Loucy (cell line): Measurements from ENCODE around the gene CCDC93.

Source experiments
- EZH2phosphoT487 ChIP-seq: fragments of 200-600 bp; IDR thresholded peaks from 2 replicates; pipeline ENCODE4 v1.6.1; 2018; ENCODE audit warnings: antibody characterized with exemption, mild to moderate bottlenecking, moderate library complexity, borderline replicate concordance
- TF ChIP-seq, protein P1 (sequence below): fragments of 200-600 bp; sonication (generic); conservative IDR thresholded peaks from 2 replicates; pipeline ENCODE4 v1.5.1; 2014; ENCODE audit warnings: mild to moderate bottlenecking, antibody characterized with exemption, low read length

DNA sequence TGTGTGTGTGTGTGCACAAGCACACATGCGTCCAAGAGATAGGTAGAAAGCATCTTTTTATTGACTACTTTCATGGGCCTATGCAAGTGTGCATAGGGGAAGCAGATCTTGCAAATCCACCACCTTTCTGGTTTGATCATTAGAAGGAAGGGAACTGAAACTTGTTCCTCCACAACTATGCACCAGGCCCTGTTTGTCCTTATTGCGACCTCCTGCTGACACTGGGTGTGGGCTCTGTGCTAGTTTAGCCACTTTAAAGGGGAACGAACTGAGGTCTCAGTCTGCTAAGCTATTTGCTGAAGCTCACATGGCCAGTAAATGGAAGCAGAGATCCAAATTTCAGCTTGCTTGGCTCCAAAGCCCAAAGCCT lies 42.3 kb upstream of the CCDC93 start:
- TF ChIP-seq, protein P1, sequence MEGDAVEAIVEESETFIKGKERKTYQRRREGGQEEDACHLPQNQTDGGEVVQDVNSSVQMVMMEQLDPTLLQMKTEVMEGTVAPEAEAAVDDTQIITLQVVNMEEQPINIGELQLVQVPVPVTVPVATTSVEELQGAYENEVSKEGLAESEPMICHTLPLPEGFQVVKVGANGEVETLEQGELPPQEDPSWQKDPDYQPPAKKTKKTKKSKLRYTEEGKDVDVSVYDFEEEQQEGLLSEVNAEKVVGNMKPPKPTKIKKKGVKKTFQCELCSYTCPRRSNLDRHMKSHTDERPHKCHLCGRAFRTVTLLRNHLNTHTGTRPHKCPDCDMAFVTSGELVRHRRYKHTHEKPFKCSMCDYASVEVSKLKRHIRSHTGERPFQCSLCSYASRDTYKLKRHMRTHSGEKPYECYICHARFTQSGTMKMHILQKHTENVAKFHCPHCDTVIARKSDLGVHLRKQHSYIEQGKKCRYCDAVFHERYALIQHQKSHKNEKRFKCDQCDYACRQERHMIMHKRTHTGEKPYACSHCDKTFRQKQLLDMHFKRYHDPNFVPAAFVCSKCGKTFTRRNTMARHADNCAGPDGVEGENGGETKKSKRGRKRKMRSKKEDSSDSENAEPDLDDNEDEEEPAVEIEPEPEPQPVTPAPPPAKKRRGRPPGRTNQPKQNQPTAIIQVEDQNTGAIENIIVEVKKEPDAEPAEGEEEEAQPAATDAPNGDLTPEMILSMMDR = no peak
- TF ChIP-seq EZH2phosphoT487 = no peak
